Keratinocyte (primary cell): Measurements from ENCODE around the gene KRTAP6-2. TPM values are rescaled to one million over a fixed set of nuclear protein-coding genes. Genes with fewer than 3 reads are reported as not detected.

ENCODE experiments used
- DNase-seq: peaks from one replicate; pipeline ENCODE4 v3.0.0-alpha.2; 2011; ENCODE audit warnings: low read depth, missing footprints, low spot score
- FAIRE-seq: peaks from 2 replicates; lab custom pipeline; 2011; peaks lifted over from hg19 to GRCh38; lab: Jason Lieb, UNC
- H2AFZ ChIP-seq: 2 replicates; pipeline ENCODE4 v1.6.0; 2012; ENCODE audit warnings: low read length, control low read depth, inconsistent platforms; ENCODE audit not compliant: control insufficient read depth
- H3K27ac ChIP-seq: 2 replicates; pipeline ENCODE4 v1.5.1; 2011; ENCODE audit warnings: low read length; ENCODE audit not compliant: control insufficient read depth, insufficient read depth
- H3K27me3 ChIP-seq: 3 replicates; pipeline ENCODE4 v1.6.0; 2011; ENCODE audit warnings: low read length; ENCODE audit not compliant: control insufficient read depth, insufficient read depth; ENCODE audit errors: extremely low read depth
- H3K36me3 ChIP-seq, 2 experiments: 2 replicates in 1 of 2; 3 replicates in 1 of 2; pipeline ENCODE4 v1.5.1; 2011; ENCODE audit warnings: low read length in 2 of 2, mild to moderate bottlenecking in 1 of 2; ENCODE audit not compliant: control insufficient read depth in 2 of 2, insufficient read depth in 2 of 2; ENCODE audit errors: extremely low read depth in 1 of 2
- H3K4me1 ChIP-seq: 3 replicates; pipeline ENCODE4 v1.5.1; 2011; ENCODE audit warnings: low read length; ENCODE audit not compliant: control insufficient read depth, insufficient read depth; ENCODE audit errors: extremely low read depth
- H3K4me2 ChIP-seq: 3 replicates; pipeline ENCODE4 v1.6.0; 2011; ENCODE audit warnings: low read depth, low read length; ENCODE audit not compliant: control insufficient read depth, insufficient read depth; ENCODE audit errors: extremely low read depth
- H3K4me3 ChIP-seq, 3 experiments: fragments of 200-600 bp in 1 of 3; sonication (generic) in 1 of 3; 2 replicates in 2 of 3; 3 replicates in 1 of 3; pipeline ENCODE4 v1.5.1; 2011 to 2016; ENCODE audit warnings: low read length in 3 of 3, mild to moderate bottlenecking in 3 of 3, control low read depth in 2 of 3, inconsistent platforms in 1 of 3, low read depth in 1 of 3, mixed read lengths in 1 of 3, mixed run types in 1 of 3, moderate library complexity in 1 of 3; ENCODE audit not compliant: control insufficient read depth in 2 of 3, insufficient read depth in 2 of 3; ENCODE audit errors: extremely low read depth in 1 of 3
- H3K79me2 ChIP-seq: 2 replicates; pipeline ENCODE4 v1.6.0; 2012; ENCODE audit warnings: low read length; ENCODE audit not compliant: control insufficient read depth, insufficient read depth
- H3K9ac ChIP-seq: 3 replicates; pipeline ENCODE4 v1.6.0; 2011; ENCODE audit warnings: low read length; ENCODE audit not compliant: control insufficient read depth, insufficient read depth; ENCODE audit errors: extremely low read depth
- H3K9me1 ChIP-seq: 3 replicates; pipeline ENCODE4 v1.6.0; 2011; ENCODE audit warnings: low read length; ENCODE audit not compliant: control insufficient read depth, insufficient read depth; ENCODE audit errors: extremely low read depth
- H3K9me3 ChIP-seq: 2 replicates; pipeline ENCODE4 v1.5.1; 2012; ENCODE audit warnings: low read depth, low read length; ENCODE audit not compliant: control insufficient read depth
- H4K20me1 ChIP-seq: 3 replicates; pipeline ENCODE4 v1.6.0; 2011; ENCODE audit warnings: low read length; ENCODE audit not compliant: control insufficient read depth, insufficient read depth; ENCODE audit errors: extremely low read depth
- EZH2 ChIP-seq: IDR thresholded peaks from one replicate; pipeline ENCODE4 v1.6.1; 2012; ENCODE audit warnings: inconsistent platforms, mild to moderate bottlenecking, low read length, moderate library complexity
- dilution Hi-C: fragments of 300-500 bp; cut with MboI; formaldehyde crosslinking; loops from one replicate; pipeline ENCODE4 v1.7.0; 2020; ENCODE audit warnings: low sequenced_read_pairs; ENCODE audit not compliant: extremely low pct_ligation_motif_present
- polyA plus RNA-seq, 5 experiments: library from polyadenylated mRNA; depleted of rRNA in 3 of 5; stranded (reverse) in 3 of 5; stranded (forward) in 1 of 5; unstranded in 1 of 5; fragments of >200 nt; gene quantifications; 1 replicate in 1 of 5; 2 replicates in 3 of 5; 3 replicates in 1 of 5; pipeline versions ENCODE4 v1.2.1 to v1.2.3, GENCODE V29; 2011 to 2012; ENCODE audit warnings: missing spikeins in 2 of 5, low read depth in 1 of 5, low replicate concordance in 1 of 5
- small RNA-seq, 3 experiments: library from RNA; depleted of rRNA; stranded (forward); fragments of <200 nt; gene quantifications; one replicate each; pipeline ENCODE3, GENCODE V24; 2012; ENCODE audit warnings: low read depth in 3 of 3, low replicate concordance in 1 of 3; ENCODE audit not compliant: insufficient read length in 3 of 3
- TF ChIP-seq, protein P1 (sequence below), 3 experiments: IDR thresholded peaks in 1 of 3; conservative IDR thresholded peaks in 1 of 3; optimal IDR thresholded peaks in 1 of 3; 2 replicates in 2 of 3; 3 replicates in 1 of 3; pipeline versions ENCODE3 to v1.5.1; 2011; ENCODE audit warnings: low read length in 3 of 3, mild to moderate bottlenecking in 3 of 3, moderate library complexity in 2 of 3, control low read depth in 1 of 3, inconsistent platforms in 1 of 3; ENCODE audit not compliant: insufficient read depth in 2 of 3; ENCODE audit errors: extremely low read depth in 1 of 3

KRTAP6-2 gene
- polyA plus RNA-seq, 1 donor (not counting 4 experiments of a cell fraction or from before 2014, with no cell fraction given): not detected

- dilution Hi-C loops: no loop called here
- no peak for DNase-seq
- FAIRE-seq: no peak
- Histone ChIP-seq H3K4me2 (no peak overlapping the region), H3K9me1 (no peaks in the 10 kb centered on the region), H3K27ac (no peak overlapping the region), H2AFZ (no peak overlapping the region), H3K36me3 (no peaks in the 10 kb centered on the region), H3K9ac (no peak overlapping the region), H3K4me3 (no peak overlapping the region), H3K27me3 (no peaks in the 10 kb centered on the region), H3K79me2 (no peaks in the 10 kb centered on the region), H4K20me1 (no peaks in the 10 kb centered on the region), H3K4me1 (no peaks in the 10 kb centered on the region), H3K9me3 (no peaks in the 10 kb centered on the region)
- TF ChIP-seq, protein P1, sequence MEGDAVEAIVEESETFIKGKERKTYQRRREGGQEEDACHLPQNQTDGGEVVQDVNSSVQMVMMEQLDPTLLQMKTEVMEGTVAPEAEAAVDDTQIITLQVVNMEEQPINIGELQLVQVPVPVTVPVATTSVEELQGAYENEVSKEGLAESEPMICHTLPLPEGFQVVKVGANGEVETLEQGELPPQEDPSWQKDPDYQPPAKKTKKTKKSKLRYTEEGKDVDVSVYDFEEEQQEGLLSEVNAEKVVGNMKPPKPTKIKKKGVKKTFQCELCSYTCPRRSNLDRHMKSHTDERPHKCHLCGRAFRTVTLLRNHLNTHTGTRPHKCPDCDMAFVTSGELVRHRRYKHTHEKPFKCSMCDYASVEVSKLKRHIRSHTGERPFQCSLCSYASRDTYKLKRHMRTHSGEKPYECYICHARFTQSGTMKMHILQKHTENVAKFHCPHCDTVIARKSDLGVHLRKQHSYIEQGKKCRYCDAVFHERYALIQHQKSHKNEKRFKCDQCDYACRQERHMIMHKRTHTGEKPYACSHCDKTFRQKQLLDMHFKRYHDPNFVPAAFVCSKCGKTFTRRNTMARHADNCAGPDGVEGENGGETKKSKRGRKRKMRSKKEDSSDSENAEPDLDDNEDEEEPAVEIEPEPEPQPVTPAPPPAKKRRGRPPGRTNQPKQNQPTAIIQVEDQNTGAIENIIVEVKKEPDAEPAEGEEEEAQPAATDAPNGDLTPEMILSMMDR (optimal IDR thresholded peaks at IDR 0.05 in 1 of 3, IDR thresholded peaks at IDR 0.05 in 1 of 3, conservative IDR thresholded peaks at IDR 0.05 in 1 of 3; ENCODE audit: extremely low read depth in 1 of 3, insufficient read depth in 2 of 3, low read length in 3 of 3): no peak
- TF ChIP-seq EZH2: no peak
Observed at GRCh38 chr21:30552782-30553181, 45.9 kb downstream of the KRTAP6-2 start.

Small RNA genes within 50 kb of the gene (small RNA-seq; reads per million reads assigned to genes)
- gene KRTAP20-1 (0 reads per million in 3 experiments), gene KRTAP20-3 (0 reads per million in 3 experiments), gene KRTAP20-4 (0 reads per million in 3 experiments), gene KRTAP22-1 (0 reads per million in 3 experiments), gene KRTAP22-2 (0 reads per million in 3 experiments)

Other genes starting within 250 kb of the KRTAP6-2 start
- not detected in 3 replicates for gene KRTAP13-2, start 226.6 kb downstream of the KRTAP6-2 start, polyA plus RNA-seq
- gene KRTAP13-1, start 202.9 kb downstream of the KRTAP6-2 start, polyA plus RNA-seq: not detected in 3 replicates
- not detected in 3 replicates for gene KRTAP13-3, start 173.0 kb downstream of the KRTAP6-2 start, polyA plus RNA-seq
- not detected in 3 replicates for gene KRTAP13-4, start 168.7 kb downstream of the KRTAP6-2 start, polyA plus RNA-seq
- gene KRTAP15-1, start 158.6 kb downstream of the KRTAP6-2 start, polyA plus RNA-seq: not detected in 3 replicates
- 0.44 to 0.72 TPM in 2 of 3 replicates, not detected in the other for gene KRTAP19-1, start 118.5 kb downstream of the KRTAP6-2 start, polyA plus RNA-seq
- gene KRTAP19-2, start 111.5 kb downstream of the KRTAP6-2 start, polyA plus RNA-seq: not detected in 3 replicates
- gene KRTAP19-3, start 106.9 kb downstream of the KRTAP6-2 start, polyA plus RNA-seq: not detected in 3 replicates
- not detected in 3 replicates for gene KRTAP19-4, start 101.7 kb downstream of the KRTAP6-2 start, polyA plus RNA-seq
- gene KRTAP19-5, start 96.8 kb downstream of the KRTAP6-2 start, polyA plus RNA-seq: not detected in 3 replicates
- gene KRTAP19-6, start 57.0 kb downstream of the KRTAP6-2 start, polyA plus RNA-seq: not detected in 3 replicates
- not detected in 3 replicates for gene KRTAP19-7, start 37.6 kb downstream of the KRTAP6-2 start, polyA plus RNA-seq
- gene KRTAP22-2, start 8.5 kb downstream of the KRTAP6-2 start, polyA plus RNA-seq: not detected in 3 replicates
- not detected in 3 replicates for gene KRTAP6-3, start 6.5 kb downstream of the KRTAP6-2 start, polyA plus RNA-seq
- not detected in 3 replicates for gene KRTAP22-1, start 2.2 kb upstream of the KRTAP6-2 start, polyA plus RNA-seq
- not detected in 3 replicates for gene KRTAP6-1, start 15.0 kb upstream of the KRTAP6-2 start, polyA plus RNA-seq
- not detected in 3 replicates for gene KRTAP20-1, start 17.5 kb upstream of the KRTAP6-2 start, polyA plus RNA-seq
- not detected in 3 replicates for gene KRTAP20-4, start 21.7 kb upstream of the KRTAP6-2 start, polyA plus RNA-seq
- gene KRTAP20-2, start 36.3 kb upstream of the KRTAP6-2 start, polyA plus RNA-seq: not detected in 3 replicates
- not detected in 3 replicates for gene KRTAP20-3, start 44.0 kb upstream of the KRTAP6-2 start, polyA plus RNA-seq
- not detected in 3 replicates for gene KRTAP21-3, start 119.9 kb upstream of the KRTAP6-2 start, polyA plus RNA-seq
- not detected in 3 replicates for gene KRTAP21-2, start 148.4 kb upstream of the KRTAP6-2 start, polyA plus RNA-seq
- gene KRTAP21-1, start 156.5 kb upstream of the KRTAP6-2 start, polyA plus RNA-seq: not detected in 3 replicates
- gene KRTAP8-1, start 214.4 kb upstream of the KRTAP6-2 start, polyA plus RNA-seq: not detected in 3 replicates
- gene KRTAP7-1, start 230.9 kb upstream of the KRTAP6-2 start, polyA plus RNA-seq: not detected in 3 replicates